Nephron progenitor cell (in vitro differentiated cells): Measurements from ENCODE around the gene UGP2.

Experiments used
- DNase-seq: peaks from one replicate; pipeline ENCODE4 v3.0.0; 2021
- H3K27ac Mint-ChIP-seq: 2 replicates; pipeline ENCODE4 v1.8.0; 2021; ENCODE audit warnings: mild to moderate bottlenecking, moderate library complexity, mixed read lengths
- H3K27me3 Mint-ChIP-seq: 2 replicates; pipeline ENCODE4 v1.8.0; 2021; ENCODE audit warnings: mild to moderate bottlenecking, low read depth, mixed read lengths; ENCODE audit not compliant: poor library complexity
- H3K36me3 Mint-ChIP-seq: 2 replicates; pipeline ENCODE4 v1.8.0; 2021; ENCODE audit warnings: low read depth, mixed read lengths
- H3K4me1 Mint-ChIP-seq: 2 replicates; pipeline ENCODE4 v1.8.0; 2021; ENCODE audit warnings: mixed read lengths
- H3K4me3 Mint-ChIP-seq: 2 replicates; pipeline ENCODE4 v1.8.0; 2021; ENCODE audit warnings: mild to moderate bottlenecking, moderate library complexity, mixed read lengths
- H3K9me3 Mint-ChIP-seq: 2 replicates; pipeline ENCODE4 v1.8.0; 2021; ENCODE audit warnings: mild to moderate bottlenecking, moderate library complexity, mixed read lengths
- CTCF ChIP-seq: fragments of 200-600 bp; sonication (generic); IDR thresholded peaks from 2 replicates; pipeline ENCODE4 v1.5.0; 2021; ENCODE audit warnings: antibody characterized with exemption

The UGP2 gene

GRCh38 chr2:63834401-63834800 lies 7.3 kb upstream of the UGP2 start:
- H3K4me1 Mint-ChIP-seq = peaks cover under 1% of the 10 kb centered on the region
- no peak for TF ChIP-seq CTCF
- H3K36me3 Mint-ChIP-seq = no peaks in the 10 kb centered on the region
- no peaks in the 10 kb centered on the region for H3K27me3 Mint-ChIP-seq
- DNase-seq = no peak
- no peak overlapping the region for H3K27ac Mint-ChIP-seq
- H3K4me3 Mint-ChIP-seq = no peak overlapping the region
- H3K9me3 Mint-ChIP-seq = no peaks in the 10 kb centered on the region

- peaks cover 13% of the 10 kb centered on the region for H3K4me1 Mint-ChIP-seq
These were observed 4.6 kb upstream of the UGP2 start for GRCh38 chr2:63837036-63837594.

GRCh38 chr2:63840081-63840784 lies 1.5 kb upstream of the UGP2 start:
- peaks cover 36% of the 10 kb centered on the region for H3K4me1 Mint-ChIP-seq
- TF ChIP-seq CTCF = no peak
- H3K27me3 Mint-ChIP-seq = no peaks in the 10 kb centered on the region
- no peaks in the 10 kb centered on the region for H3K36me3 Mint-ChIP-seq
- no peaks in the 10 kb centered on the region for H3K9me3 Mint-ChIP-seq
- H3K4me3 Mint-ChIP-seq = peak overlapping the region; percentile 99
- no peak for DNase-seq
- H3K27ac Mint-ChIP-seq = peak overlapping the region; percentile 97

More at GRCh38 chr2:63837036-63837594, 4.6 kb upstream of the UGP2 start:
- Mint-ChIP-seq H3K27me3 (no peaks in the 10 kb centered on the region), H3K36me3 (no peaks in the 10 kb centered on the region), H3K27ac (no peak overlapping the region), H3K9me3 (no peaks in the 10 kb centered on the region), H3K4me3 (no peak overlapping the region)
- no peak for DNase-seq
- TF ChIP-seq CTCF = no peak

- Mint-ChIP-seq H3K4me1 (peaks cover 40% of the 10 kb centered on the region), H3K9me3 (no peaks in the 10 kb centered on the region), H3K27me3 (no peaks in the 10 kb centered on the region), H3K27ac (peak overlapping the region; percentile 97), H3K4me3 (peak overlapping the region; percentile 99), H3K36me3 (no peaks in the 10 kb centered on the region)
- peak; percentile 98 for DNase-seq
- no peak for TF ChIP-seq CTCF
These were observed 877 bp upstream of the UGP2 start for GRCh38 chr2:63840785-63841253.

- TF ChIP-seq CTCF = no peak
- H3K9me3 Mint-ChIP-seq = no peaks in the 10 kb centered on the region
- peak overlapping the region; percentile 99 for H3K4me3 Mint-ChIP-seq
- peak; percentile 43 for DNase-seq
- peaks cover 3% of the 10 kb centered on the region for H3K36me3 Mint-ChIP-seq
- H3K27me3 Mint-ChIP-seq = no peaks in the 10 kb centered on the region
- H3K4me1 Mint-ChIP-seq = peaks cover 44% of the 10 kb centered on the region
- H3K27ac Mint-ChIP-seq = peak overlapping the region; percentile 99
These were observed 709 bp downstream of the UGP2 start for GRCh38 chr2:63842149-63843061.
